WERI-Rb-1 (cell line): ENCODE results near the gene SNRNP40.

Experiments used
- DNase-seq: peaks from one replicate; pipeline ENCODE4 v3.0.0-alpha.2; 2020
- H3K27ac ChIP-seq: fragments of 250-450 bp; sonication (Bioruptor Pico); 2 replicates; pipeline ENCODE4 v1.5.1; 2020; ENCODE audit warnings: mild to moderate bottlenecking, moderate library complexity
- H3K27me3 ChIP-seq: fragments of 250-450 bp; sonication (Bioruptor Pico); 2 replicates; pipeline ENCODE4 v1.5.1; 2021; ENCODE audit warnings: mild to moderate bottlenecking, low read depth, moderate library complexity; ENCODE audit not compliant: insufficient read depth, severe bottlenecking
- H3K36me3 ChIP-seq: fragments of 250-450 bp; sonication (Bioruptor Pico); 2 replicates; pipeline ENCODE4 v1.5.1; 2020; ENCODE audit warnings: mild to moderate bottlenecking, moderate library complexity
- H3K4me3 ChIP-seq: 2 replicates; pipeline ENCODE4 v1.5.1; 2011; ENCODE audit warnings: low read depth, mild to moderate bottlenecking, control low read depth, low read length
- H3K9me3 ChIP-seq: fragments of 250-450 bp; sonication (Bioruptor Pico); 2 replicates; pipeline ENCODE4 v1.5.1; 2021; ENCODE audit warnings: mild to moderate bottlenecking, moderate library complexity; ENCODE audit not compliant: severe bottlenecking
- CTCF ChIP-seq: IDR thresholded peaks from 2 replicates; pipeline ENCODE4 v1.5.1; 2011; ENCODE audit warnings: low read depth, mild to moderate bottlenecking, control low read depth, inconsistent platforms, low read length

SNRNP40 gene

GRCh38 chr1:31227891-31228568, 68.6 kb downstream of the SNRNP40 start:
- no peak for TF ChIP-seq CTCF
- Histone ChIP-seq H3K27ac (no peak overlapping the region), H3K27me3 (no peaks in the 10 kb centered on the region), H3K36me3 (no peaks in the 10 kb centered on the region), H3K4me3 (no peak overlapping the region), H3K9me3 (no peaks in the 10 kb centered on the region)
- DNase-seq, result no peak

- Histone ChIP-seq H3K9me3 (no peaks in the 10 kb centered on the region), H3K4me3 (no peak overlapping the region), H3K27me3 (no peaks in the 10 kb centered on the region), H3K27ac (no peak overlapping the region), H3K36me3 (no peaks in the 10 kb centered on the region)
- DNase-seq, result no peak
- no peak for TF ChIP-seq CTCF
Observed at GRCh38 chr1:31224068-31224467, 72.5 kb downstream of the SNRNP40 start.

GRCh38 chr1:31222176-31222575, 74.4 kb downstream of the SNRNP40 start:
- Histone ChIP-seq H3K4me3 (no peak overlapping the region), H3K27me3 (no peaks in the 10 kb centered on the region), H3K27ac (no peak overlapping the region), H3K9me3 (no peaks in the 10 kb centered on the region), H3K36me3 (no peaks in the 10 kb centered on the region)
- TF ChIP-seq CTCF, result no peak
- no peak for DNase-seq

- no peaks in the 10 kb centered on the region for H3K27me3 ChIP-seq
- DNase-seq, result no peak
- no peaks in the 10 kb centered on the region for H3K36me3 ChIP-seq
- H3K4me3 ChIP-seq, result no peak overlapping the region
- TF ChIP-seq CTCF, result no peak
- no peak overlapping the region for H3K27ac ChIP-seq
- H3K9me3 ChIP-seq, result no peaks in the 10 kb centered on the region
Observed at GRCh38 chr1:31221072-31221471, 75.5 kb downstream of the SNRNP40 start.

GRCh38 chr1:31219489-31219888, 77.1 kb downstream of the SNRNP40 start:
- Histone ChIP-seq H3K27me3 (no peaks in the 10 kb centered on the region), H3K27ac (no peak overlapping the region), H3K9me3 (no peaks in the 10 kb centered on the region), H3K4me3 (no peak overlapping the region), H3K36me3 (no peaks in the 10 kb centered on the region)
- no peak for DNase-seq
- no peak for TF ChIP-seq CTCF

- no peaks in the 10 kb centered on the region for H3K9me3 ChIP-seq
- no peaks in the 10 kb centered on the region for H3K27me3 ChIP-seq
- TF ChIP-seq CTCF, result no peak
- H3K36me3 ChIP-seq, result no peaks in the 10 kb centered on the region
- H3K4me3 ChIP-seq, result no peak overlapping the region
- no peak overlapping the region for H3K27ac ChIP-seq
- DNase-seq, result peak; percentile 18
Observed at GRCh38 chr1:31218705-31219104, 77.9 kb downstream of the SNRNP40 start.
